HG02973 (cell line): ENCODE measurements around the gene CES3.

Experiments
- ATAC-seq: cut with Tn5 transposase; IDR thresholded peaks from one replicate; pipeline ENCODE4 v1.9.1; 2021; ENCODE audit warnings: moderate library complexity; ENCODE audit not compliant: unreplicated experiment

CES3 gene, protein sequence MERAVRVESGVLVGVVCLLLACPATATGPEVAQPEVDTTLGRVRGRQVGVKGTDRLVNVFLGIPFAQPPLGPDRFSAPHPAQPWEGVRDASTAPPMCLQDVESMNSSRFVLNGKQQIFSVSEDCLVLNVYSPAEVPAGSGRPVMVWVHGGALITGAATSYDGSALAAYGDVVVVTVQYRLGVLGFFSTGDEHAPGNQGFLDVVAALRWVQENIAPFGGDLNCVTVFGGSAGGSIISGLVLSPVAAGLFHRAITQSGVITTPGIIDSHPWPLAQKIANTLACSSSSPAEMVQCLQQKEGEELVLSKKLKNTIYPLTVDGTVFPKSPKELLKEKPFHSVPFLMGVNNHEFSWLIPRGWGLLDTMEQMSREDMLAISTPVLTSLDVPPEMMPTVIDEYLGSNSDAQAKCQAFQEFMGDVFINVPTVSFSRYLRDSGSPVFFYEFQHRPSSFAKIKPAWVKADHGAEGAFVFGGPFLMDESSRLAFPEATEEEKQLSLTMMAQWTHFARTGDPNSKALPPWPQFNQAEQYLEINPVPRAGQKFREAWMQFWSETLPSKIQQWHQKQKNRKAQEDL

DNA sequence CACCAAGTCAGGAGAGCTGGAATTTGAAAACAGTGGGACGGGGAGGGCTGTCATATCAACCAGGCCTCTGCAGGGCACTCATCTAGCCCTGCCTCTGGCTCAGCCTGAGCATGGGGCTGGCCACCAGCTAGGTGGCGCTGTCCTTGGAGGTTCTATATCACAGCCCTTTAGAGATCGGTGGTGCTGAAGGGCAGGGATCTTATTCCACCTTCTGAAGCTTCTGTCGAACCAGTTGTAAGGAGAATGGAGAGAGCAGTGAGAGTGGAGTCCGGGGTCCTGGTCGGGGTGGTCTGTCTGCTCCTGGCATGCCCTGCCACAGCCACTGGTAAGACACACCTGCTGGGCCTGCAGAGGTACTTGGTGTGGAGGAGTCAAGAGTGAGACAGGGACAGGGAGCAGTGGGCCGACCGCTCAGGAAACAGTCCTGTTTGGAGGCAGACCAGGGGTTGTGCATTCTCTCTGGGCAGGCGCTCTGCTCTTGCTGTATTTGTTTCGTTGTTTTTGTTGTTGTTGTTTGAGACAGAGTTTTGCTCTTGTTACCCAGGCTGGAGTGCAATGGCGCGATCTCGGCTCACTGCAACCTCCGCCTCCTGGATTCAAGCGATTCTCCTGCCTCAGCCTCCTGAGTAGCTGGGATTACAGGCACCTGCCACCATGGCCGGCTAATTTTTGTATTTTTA lies at the start of gene CES3:
TSS of gene CES3 (plus strand) at position 202 of the 680 bp plus-strand sequence. CDS start at position 244, 42 bp downstream.
- ATAC-seq = no peak

DNA sequence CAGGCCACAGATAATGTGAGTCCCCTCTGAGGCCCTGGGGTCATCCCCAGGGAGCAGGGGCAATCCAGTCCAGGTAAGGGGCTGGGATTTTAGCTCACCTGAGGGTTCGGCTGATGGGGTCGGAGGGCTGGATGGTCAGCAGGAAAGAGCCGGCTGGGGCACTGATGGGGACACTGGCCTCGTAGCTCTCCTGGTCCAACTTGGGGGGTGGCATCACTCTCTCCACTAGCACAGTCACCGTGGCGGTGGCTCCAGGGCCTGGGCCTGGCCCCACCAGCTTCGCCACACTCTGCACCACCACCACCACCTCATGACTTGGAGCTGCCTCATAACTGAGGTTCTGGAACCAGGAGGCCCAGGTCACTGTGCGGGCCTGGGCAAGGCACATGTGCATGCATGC lies 49.3 kb upstream of the CES3 start:
- ATAC-seq = no peak

DNA sequence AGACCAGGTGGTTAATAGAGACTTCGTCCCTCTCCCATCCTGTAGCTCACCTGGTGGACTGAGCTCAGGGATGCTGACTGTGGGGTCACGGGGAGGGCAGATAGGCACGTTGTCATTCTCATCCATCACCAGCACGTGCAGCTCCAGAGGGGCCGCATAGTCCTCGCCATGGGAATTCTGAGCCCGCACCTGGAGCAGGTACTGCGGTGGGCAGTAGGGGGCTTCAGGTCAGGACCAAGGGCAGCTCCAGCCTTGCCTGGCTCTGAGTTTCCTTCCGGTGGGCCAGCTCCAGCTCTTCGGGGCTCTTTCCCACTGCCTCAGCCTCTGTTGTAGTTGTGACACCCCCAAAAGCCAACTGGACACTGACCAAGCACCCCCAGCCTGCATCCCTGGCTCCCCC lies 48.0 kb upstream of the CES3 start:
- ATAC-seq = no peak

DNA sequence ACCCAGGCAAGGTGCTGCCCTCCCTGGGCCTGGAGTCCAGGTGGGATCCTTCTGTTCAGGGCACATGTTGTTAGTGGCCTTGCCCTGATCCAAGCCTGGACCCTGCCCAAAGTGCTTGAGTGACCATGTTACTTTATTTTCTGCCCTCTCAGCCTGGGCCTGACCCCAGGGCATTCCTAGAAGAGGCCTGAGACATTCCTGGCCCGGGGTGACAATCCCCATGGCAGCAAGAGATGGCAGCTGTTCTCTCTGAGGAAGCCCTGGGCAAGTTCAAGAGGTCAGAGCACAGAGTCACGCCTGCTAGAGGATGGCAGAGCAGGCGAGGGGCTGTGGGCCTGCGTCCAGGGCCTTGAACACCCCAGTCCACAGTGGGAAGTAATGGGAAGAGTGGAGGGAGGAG lies 47.4 kb upstream of the CES3 start:
- no peak for ATAC-seq

DNA sequence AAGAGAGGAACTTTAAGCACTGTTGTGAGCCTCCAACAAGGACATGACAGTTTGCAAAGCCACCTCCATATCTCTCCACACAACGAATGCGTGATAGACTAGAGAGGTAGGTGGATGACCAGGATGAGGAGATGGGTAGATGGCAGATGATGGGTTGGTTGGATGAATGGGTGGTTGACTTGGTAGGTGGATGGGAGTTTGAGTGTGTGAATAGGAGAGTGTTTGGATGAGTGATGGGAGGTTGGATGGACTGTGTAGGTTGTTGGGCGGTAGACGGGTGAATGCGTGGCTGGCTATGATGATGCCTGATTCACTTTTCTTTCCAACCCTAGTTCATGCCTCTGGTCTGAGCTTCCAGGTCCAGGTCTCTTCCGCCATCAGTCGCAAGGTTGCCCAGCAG lies 46.5 kb upstream of the CES3 start:
- ATAC-seq = no peak

DNA sequence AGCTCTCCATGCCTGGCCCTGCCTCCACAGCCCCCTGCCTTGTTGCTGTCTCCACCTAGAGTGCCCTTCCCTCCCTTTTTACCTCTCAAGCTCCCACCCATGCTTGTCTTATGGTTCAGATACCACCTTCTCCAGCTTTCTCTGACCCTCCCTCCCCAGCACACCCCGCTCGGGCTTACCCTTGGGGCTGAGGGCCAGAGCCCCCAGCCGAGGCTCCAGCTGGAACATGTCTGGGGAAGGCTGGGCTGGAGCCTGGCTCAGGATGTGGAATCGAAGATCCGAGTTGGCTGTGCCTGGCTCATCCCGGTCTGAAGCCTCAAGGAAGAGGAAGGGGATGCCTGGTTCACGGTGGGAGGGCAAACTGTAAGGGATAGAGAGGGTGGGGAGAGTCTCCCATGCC lies 46.0 kb upstream of the CES3 start:
- ATAC-seq = no peak

DNA sequence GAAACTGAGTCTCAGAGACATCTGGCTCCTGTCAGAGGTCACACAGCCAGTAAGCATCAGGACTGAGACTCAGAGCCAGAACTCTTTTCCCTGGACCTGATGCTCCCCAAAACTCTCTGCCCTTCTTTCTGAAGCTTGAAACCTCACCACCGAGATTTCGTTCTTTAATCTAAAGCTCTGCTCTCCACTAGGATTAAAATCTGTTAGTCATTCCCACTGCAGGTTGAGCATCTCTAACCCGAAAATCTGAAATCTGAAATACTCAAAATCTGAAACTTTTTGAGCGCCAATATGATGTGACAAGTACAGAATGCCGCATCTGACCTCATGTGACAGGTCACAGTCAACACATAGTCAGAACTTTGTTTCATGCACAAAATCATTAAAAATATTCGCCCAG lies 44.5 kb upstream of the CES3 start:
- no peak for ATAC-seq

DNA sequence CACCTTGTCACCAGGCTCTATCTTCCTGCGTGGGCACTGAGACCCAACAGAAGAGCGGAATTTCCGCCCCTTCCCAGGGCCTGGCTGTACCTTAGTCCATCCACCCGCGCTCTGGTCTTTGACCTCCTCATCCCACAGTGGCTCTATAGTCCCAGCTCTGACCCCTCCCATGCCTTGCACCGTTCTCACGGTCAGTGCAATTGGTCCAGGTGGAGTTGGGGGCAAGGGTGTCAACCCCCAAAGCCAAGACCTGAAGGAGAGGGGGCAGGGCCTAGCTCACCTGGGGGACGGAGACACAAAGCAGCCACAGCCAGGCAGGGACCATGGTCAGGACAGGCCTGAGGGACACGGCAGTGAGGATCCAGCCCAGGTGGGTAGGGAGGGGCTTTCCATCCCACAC lies 43.3 kb upstream of the CES3 start:
- no peak for ATAC-seq

DNA sequence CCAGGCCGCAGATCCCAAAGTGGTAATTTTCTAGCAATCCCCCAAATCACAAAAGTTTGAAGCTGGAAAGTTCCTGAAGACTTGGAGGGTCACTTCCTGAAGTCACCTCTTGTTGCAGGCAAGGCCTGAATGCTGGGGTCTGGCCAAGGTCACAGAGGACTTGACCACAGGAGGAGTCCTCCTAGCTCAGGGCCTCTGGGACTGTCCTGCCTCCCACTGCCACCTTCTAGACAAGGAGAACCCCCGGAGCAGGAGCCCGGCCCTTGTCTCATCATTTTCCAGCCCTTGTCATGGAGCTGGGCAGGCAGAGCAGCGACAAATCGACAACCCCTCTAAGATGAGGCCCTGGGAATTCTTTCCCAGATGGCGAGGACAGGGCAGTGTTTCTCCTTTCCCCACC lies 42.7 kb upstream of the CES3 start:
- no peak for ATAC-seq

DNA sequence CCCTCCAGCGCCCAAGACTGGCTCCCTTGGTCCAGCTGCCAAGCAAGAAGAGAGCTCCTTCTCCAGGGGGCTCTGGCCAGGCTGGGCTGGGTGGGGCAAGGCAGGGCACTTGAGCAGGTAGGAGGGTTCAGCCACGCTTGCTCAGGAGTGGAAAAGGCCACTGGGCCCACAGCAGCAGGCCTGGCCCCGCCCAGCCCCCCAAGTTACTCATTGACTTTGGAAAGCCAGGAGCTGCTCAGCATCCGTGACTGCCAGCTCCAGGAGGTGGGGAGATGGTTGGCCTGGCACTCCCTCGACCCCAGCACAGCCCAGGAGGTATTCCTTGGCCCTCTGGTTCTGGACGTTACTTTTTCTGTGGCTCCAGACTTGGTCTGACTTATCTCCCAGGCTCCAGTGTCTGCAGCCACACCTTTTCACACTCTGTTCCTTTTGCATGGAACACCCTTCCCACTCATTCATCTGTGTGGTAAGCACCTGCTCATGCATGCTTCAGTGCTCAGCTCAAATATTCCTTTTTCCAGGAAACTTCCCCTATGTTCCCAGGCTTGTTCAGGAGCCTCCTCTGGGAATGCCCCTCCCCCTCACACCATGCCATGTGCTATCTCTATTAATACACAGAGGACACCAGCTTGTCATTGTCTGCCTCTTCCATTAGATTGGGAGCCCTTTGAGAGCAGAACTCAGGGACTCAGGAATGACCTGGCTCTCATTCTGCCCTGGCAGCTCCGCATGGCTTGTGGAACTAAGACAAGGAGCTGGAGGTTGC lies 42.1 kb upstream of the CES3 start, which contains the start of gene CDH16:
TSS of gene CDH16 (minus strand) at position 83 of the 766 bp plus-strand sequence. CDS start 820 bp downstream, outside the sequence.
- ATAC-seq = no peak

DNA sequence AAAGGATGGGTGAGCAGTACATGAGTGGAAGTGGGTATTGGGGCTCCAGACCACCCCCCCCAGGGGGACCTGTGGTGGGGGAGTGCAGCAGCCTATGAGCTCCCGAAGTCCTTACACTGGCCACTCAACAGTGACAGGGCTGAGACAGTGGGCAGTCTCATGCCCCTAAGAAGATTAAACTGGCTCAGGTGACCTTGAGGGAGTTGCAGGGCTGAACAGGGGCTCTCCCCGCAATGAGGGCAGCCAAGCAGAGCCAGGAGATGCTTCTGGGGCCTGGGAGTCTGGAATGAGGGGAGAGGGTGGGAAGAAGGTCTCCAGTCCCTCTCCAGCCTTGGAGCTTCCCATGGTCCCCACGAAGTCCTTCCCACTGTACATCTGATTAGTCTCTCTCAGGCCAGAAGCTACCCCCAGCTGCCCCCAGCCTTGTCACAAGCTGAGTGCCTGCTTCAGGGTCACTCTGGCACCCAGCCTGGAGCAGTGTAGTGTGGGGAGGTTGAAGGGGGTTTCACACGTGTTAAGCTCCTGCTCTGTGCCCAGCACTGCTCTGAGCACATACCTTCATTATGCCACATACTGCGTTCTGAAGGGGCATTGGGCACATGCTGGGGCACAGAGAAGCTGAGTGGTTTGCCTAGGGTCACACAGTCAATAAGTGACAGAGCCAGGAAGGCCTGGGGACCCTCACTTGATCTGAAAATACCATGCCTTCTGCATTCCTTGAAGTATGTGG lies 41.3 kb upstream of the CES3 start:
- ATAC-seq = no peak

DNA sequence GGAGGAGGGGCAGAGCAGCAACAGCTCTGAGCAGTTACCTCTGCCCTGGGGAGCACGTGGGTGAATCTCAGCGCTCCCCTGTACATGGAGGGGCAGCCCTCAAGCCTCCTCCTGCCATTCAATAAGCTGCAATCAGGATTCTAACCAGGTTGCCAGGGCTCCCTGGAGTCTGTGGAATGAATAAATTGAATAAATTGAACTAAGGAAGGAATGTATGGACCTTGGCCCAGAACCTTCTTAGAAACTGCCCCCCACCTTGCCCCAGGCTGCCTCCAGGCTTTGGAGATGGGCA lies 40.8 kb upstream of the CES3 start:
- ATAC-seq = no peak

DNA sequence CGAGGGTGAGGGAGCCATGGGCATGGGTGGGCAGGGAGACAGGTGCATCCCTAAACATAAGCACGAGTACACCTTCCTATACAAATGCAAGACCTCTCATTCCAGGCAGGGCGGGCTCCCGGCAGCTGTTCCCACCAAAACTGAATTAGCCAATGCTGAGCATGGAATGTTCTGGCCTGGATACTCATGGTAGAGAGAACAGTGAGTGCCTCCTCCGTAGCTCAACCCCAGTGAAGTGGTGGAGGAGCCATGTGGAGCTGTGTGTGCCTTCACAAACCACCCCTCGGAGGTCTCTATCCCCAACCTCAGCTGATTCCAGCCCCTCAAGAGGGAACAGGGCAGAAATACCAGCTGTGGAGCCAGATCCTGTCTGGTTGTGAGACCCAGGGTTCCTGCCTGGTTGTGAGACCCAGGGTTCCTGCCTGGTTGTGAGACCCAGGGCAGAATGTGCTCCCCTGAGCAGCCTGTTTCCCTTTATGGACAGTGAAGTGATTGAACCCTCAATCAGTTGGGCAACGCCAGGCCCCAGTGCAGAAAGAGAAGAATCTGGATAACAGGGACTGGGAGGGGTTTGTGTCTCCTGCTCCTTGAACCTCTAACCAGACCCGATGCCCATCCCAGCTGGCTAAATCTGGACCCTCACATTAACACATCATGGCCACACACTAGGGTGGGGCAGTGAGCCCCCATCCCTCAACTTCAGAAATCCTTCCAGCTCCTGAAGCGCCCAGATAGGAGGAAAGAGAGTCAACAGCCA lies 40.0 kb upstream of the CES3 start:
- ATAC-seq = no peak

DNA sequence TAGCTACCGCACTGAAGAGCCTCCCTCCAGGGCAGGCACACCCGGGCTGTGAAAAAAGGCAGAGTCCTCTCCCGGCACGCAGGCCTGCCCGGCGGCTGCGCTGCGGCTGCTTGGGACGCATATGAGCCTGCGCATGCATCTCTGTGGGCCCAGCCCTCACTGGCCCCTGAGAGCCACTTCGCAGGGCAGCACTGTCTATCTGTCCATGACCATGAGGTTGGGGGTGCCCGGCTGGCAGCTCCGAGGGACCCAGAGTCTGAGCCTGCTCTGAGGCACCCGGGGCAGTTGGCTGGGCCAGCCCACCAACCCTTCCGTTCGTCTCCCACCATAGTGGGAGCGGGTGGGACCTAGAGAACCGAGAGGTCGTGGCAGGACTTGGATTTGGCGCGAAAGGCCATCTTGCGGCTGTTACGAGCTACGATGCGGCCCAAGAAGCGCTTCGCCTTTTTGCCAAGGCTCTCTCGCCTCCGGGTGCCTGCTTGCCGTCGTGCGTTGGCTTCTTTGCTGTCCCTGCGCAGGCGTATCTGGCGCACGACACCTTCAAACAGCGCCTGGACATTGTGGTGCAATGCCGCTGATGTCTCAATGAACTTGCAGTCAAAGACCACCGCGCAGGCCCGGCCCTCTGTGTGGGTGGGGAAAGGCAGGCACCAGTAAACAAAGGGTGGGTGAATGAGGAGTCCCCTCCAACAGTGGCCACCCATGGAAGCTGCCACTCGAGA lies 39.2 kb upstream of the CES3 start:
- ATAC-seq = no peak

DNA sequence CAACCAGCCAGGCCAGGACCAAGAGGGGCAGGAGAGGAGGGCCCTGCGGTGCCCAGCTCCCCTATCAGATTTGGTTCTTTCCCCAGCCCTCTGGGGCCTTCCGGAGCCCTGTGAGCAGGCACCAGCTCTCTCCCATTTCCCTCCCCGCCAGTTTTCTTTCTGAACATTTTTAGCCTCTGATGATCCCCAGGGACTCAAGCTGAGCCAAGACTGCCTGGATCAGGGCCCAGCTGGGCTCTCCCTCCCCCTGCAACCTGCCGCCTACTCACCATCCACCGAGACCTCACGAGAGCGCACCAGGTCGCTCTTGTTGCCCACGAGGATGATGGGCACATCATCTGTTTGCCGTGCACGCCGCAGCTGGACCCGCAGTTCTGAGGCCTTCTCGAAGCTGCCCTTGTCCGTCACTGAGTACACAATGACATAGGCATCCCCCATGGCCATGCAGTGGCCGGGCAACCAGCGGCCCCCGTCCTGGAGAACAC lies 37.8 kb upstream of the CES3 start:
- no peak for ATAC-seq

DNA sequence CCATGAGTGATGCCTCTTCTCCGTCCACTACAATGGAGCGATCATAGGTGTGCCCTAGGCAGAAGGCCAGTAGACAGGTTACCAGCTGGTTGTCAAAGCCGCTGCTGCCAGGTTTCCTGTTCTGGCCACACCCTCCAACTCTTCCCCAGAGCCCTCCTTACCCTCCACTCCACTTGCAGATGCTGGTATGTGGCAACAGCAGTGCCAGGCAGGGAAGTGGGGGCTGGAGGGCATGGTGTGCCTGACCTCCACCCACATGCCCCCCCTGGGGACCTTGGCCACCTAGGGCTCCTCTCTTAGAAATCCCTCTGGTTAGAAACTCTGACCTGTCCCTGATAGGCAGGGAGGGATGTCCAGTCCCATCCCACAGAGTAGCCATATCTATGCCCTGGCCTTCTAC lies 37.2 kb upstream of the CES3 start:
- no peak for ATAC-seq

DNA sequence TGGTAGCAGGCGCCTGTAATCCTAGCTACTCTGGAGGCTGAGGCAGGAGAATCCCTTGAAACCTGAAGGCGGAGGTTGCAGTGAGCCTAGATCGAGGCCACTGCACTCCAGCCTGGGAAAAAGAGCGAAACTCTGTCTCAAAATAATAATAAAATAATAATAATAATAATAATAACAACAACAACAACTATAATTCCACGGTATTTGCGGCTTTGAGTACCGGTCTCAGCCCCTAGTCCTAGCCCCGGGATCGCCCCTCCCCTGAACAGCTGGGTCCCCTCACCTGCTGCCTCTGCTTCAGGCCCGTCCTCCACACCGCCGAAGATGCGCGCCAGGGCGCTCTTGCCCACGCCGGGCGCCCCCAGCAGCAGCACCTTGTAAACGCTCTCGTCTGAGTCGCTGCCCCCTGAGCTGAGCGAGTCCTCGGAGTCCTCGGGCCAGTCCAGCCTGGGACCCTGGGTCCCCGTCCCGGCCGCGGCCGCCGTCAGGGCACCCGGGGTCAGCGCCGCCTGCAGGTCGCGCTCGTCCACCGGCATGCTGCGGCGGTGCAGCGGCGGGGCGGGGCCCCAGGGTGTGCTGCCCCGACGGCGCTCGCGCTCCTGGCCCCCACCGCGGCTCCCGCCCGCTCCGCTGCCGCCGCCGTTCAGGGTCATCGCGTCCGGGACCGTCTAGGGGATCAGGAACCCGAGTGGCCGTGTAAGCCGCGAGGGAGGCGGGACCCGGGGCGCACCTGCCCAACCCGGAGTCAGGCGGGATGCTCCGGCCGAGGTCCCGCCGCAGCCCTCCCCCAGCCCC lies 36.3 kb upstream of the CES3 start:
- ATAC-seq = no peak

DNA sequence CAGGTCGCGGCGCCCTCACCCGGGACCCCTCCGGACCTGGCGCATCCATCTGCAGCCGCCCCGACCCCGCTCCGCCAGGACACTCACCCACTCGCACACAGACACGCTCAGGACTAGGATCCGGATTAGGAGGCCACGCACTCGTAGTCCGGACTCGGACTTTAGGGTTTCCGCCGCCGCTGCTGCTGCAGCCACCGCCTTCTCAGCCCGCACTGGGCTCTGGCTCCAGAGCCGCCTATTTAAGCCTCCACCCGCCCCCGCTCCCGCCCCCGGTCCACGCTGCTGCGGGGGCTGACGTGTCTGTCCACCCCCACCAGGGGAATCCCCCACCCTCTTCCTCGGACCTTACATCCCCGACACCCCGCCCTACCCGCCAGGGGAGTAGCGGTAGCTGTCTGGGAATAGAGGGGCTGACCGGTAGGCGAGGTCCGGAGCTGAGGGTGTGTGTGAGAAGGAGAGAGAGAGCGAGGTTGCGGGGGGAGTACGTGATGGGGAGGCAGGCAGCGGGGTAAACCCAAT lies 35.7 kb upstream of the CES3 start, which contains the start of gene RRAD:
TSS of gene RRAD (minus strand) at position 214 of the 519 bp plus-strand sequence. CDS start 356 bp downstream, outside the sequence.
- no peak for ATAC-seq
